Trophoblast cell (in vitro differentiated cells and primary cell): ENCODE results near the gene TEKT1.

ENCODE experiments used
- DNase-seq, 2 donors: peaks; one replicate each; pipeline ENCODE4 v3.0.0-alpha.2; 2016
- H2AFZ ChIP-seq: 2 replicates; pipeline ENCODE4 v1.6.1; 2013; ENCODE audit warnings: low read length, moderate library complexity, mild to moderate bottlenecking; ENCODE audit not compliant: insufficient read depth, poor library complexity
- H2AK5ac ChIP-seq: 2 replicates; pipeline ENCODE4 v1.6.1; 2013; ENCODE audit warnings: mild to moderate bottlenecking, low read length
- H2BK120ac ChIP-seq: 2 replicates; pipeline ENCODE4 v1.6.1; 2013; ENCODE audit warnings: low read length, mild to moderate bottlenecking, moderate library complexity; ENCODE audit not compliant: insufficient read depth, poor library complexity
- H2BK12ac ChIP-seq: 2 replicates; pipeline ENCODE4 v1.6.1; 2013; ENCODE audit warnings: mild to moderate bottlenecking, low read length, moderate library complexity
- H2BK5ac ChIP-seq: 2 replicates; pipeline ENCODE4 v1.6.1; 2013; ENCODE audit warnings: low read length, low read depth, moderate library complexity, mild to moderate bottlenecking; ENCODE audit not compliant: poor library complexity
- H3K14ac ChIP-seq: 2 replicates; pipeline ENCODE4 v1.6.1; 2013; ENCODE audit warnings: mild to moderate bottlenecking, low read length
- H3K18ac ChIP-seq: 2 replicates; pipeline ENCODE4 v1.6.1; 2013; ENCODE audit warnings: mild to moderate bottlenecking, low read length
- H3K23ac ChIP-seq: 2 replicates; pipeline ENCODE4 v1.6.1; 2013; ENCODE audit warnings: low read length
- H3K27ac ChIP-seq: 2 replicates; pipeline ENCODE4 v1.5.1; 2013; ENCODE audit warnings: low read depth, mild to moderate bottlenecking, inconsistent platforms, low read length, moderate library complexity
- H3K27me3 ChIP-seq: 2 replicates; pipeline ENCODE4 v1.6.1; 2013; ENCODE audit warnings: inconsistent platforms, mild to moderate bottlenecking, low read length, moderate library complexity; ENCODE audit not compliant: insufficient read depth
- H3K36me3 ChIP-seq, 2 experiments: 1 replicate in 1 of 2; 2 replicates in 1 of 2; pipeline ENCODE4 v1.6.1; 2013; ENCODE audit warnings: low read length in 2 of 2, mild to moderate bottlenecking in 2 of 2, moderate library complexity in 1 of 2; ENCODE audit not compliant: insufficient read depth in 2 of 2, control insufficient read depth in 1 of 2
- H3K4ac ChIP-seq: 2 replicates; pipeline ENCODE4 v1.6.1; 2013; ENCODE audit warnings: low read depth, mild to moderate bottlenecking, low read length, moderate library complexity
- H3K4me1 ChIP-seq, 2 experiments: 1 replicate in 1 of 2; 2 replicates in 1 of 2; pipeline ENCODE4 v1.6.1; 2013; ENCODE audit warnings: low read length in 2 of 2, mild to moderate bottlenecking in 2 of 2, moderate library complexity in 1 of 2; ENCODE audit not compliant: insufficient read depth in 2 of 2, control insufficient read depth in 1 of 2
- H3K4me2 ChIP-seq: 2 replicates; pipeline ENCODE4 v1.6.1; 2013; ENCODE audit warnings: inconsistent platforms, mild to moderate bottlenecking, low read length, moderate library complexity
- H3K4me3 ChIP-seq: 2 replicates; pipeline ENCODE4 v1.5.1; 2013; ENCODE audit warnings: mild to moderate bottlenecking, low read depth, low read length, inconsistent platforms
- H3K79me1 ChIP-seq: one replicate; pipeline ENCODE4 v1.6.1; 2013; ENCODE audit warnings: low read length
- H3K79me2 ChIP-seq: 2 replicates; pipeline ENCODE4 v1.6.1; 2013; ENCODE audit warnings: low read length, mild to moderate bottlenecking; ENCODE audit not compliant: control insufficient read depth, insufficient read depth, poor library complexity
- H3K9ac ChIP-seq: 2 replicates; pipeline ENCODE4 v1.6.1; 2013; ENCODE audit warnings: mild to moderate bottlenecking, low read length
- H3K9me3 ChIP-seq: 2 replicates; pipeline ENCODE4 v1.6.1; 2013; ENCODE audit warnings: low read depth, mild to moderate bottlenecking, control low read depth, inconsistent platforms, low read length; ENCODE audit not compliant: insufficient read depth
- H4K12ac ChIP-seq: 2 replicates; pipeline ENCODE4 v1.6.1; 2013; ENCODE audit warnings: low read depth, mild to moderate bottlenecking, low read length, moderate library complexity
- H4K8ac ChIP-seq: 2 replicates; pipeline ENCODE4 v1.6.1; 2013; ENCODE audit warnings: low read depth, mild to moderate bottlenecking, low read length, moderate library complexity
- H4K91ac ChIP-seq: one replicate; pipeline ENCODE4 v1.6.1; 2013; ENCODE audit warnings: low read depth, mild to moderate bottlenecking, low read length, moderate library complexity
- WGBS: extraction: QIAGEN DNeasy Blood & Tissue Kit; methylation state at CpG from one replicate; pipeline ENCODE4 v1.1.7; 2013; ENCODE audit warnings: missing lambda C conversion rate; ENCODE audit not compliant: insufficient read length, insufficient coverage; ENCODE audit errors: extremely low coverage; 5-methylcytosine and 5-hydroxymethylcytosine counted together

TEKT1 gene

DNA sequence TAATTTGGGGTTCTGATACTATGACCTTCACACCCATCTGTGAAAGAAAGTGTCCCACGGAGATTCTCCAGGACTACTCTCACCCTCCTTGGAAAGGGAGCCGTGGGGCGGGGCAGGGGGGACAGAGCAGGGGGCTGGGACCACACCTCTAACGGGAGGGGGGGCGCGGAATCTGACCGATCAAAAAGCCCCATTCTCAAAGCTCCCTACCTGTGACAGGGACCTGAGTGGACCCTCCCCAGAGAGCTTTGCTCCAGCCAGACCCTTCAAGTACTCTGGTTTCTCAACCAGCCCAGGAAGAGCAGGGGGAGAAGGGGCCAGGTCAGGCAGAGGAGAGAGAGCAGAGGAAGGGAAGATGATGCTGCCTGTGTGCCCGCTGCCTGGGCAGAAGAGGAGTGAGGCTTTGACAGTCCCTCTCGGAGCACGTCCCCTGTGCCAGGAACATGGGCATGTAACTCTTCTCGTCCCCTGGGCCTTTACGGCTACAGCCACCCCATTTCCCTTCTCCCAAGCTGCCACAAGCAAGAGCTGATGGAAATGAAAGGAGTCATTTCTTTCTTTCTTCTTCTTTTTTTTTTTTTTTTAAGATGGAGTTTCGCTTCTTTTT lies 75.0 kb downstream of the TEKT1 start:
- Histone ChIP-seq H3K9ac (no peak overlapping the region), H3K4me1 (peaks cover 12 to 19% of the 10 kb centered on the region in 2 experiments), H3K9me3 (peaks cover 2% of the 10 kb centered on the region), H2BK12ac (peak overlapping the region; percentile 12), H3K4me2 (no peak overlapping the region), H3K36me3 (no peaks in the 10 kb centered on the region), H3K18ac (no peak overlapping the region), H3K14ac (no peak overlapping the region), H2AFZ (no peak overlapping the region), H2AK5ac (no peak overlapping the region), H2BK120ac (no peak overlapping the region), H4K12ac (no peak overlapping the region), H2BK5ac (no peak overlapping the region), H3K79me2 (peaks cover 2% of the 10 kb centered on the region), H3K27ac (no peak overlapping the region), H3K4me3 (no peak overlapping the region), H3K4ac (no peak overlapping the region), H4K8ac (no peak overlapping the region), H4K91ac (no peak overlapping the region), H3K79me1 (peaks cover 20% of the 10 kb centered on the region), H3K27me3 (peaks cover 3% of the 10 kb centered on the region), H3K23ac (no peak overlapping the region)
- WGBS = no CpG with 5 or more reads among the region's 13 CpGs
- DNase-seq = no peak

DNA sequence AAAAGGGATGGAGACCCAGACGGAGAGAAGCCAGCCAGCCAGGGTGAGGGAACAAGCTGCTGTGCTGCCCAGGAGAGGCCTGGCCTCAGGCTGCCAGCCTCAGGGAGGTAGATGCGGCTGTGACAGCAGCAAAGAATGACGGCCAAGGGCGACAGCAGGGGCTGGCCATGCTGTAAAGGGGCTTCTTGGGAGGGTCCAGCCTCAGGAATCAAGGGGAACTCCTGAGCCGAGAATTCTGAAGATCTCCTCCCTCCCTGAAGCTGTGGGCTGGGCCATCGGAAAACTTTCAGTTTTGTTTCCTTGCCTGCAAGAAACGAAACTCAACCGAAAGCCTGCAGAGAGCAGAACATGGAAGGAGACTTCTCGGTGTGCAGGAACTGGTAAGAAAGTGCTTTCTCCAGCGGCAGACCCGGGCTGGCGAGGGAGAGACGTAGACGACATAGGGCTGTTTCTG lies 75.8 kb downstream of the TEKT1 start, which contains the start of gene XAF1:
Gene XAF1 (plus strand): TSS at position 316 of the 454 bp plus-strand sequence. CDS start 33 bp downstream, at position 349.
- Histone ChIP-seq H3K27ac (no peak within 1 kb of the TSS), H2AK5ac (no peak within 1 kb of the TSS), H3K4me2 (no peak within 1 kb of the TSS), H3K4me1 (peaks cover 12 to 19% of the 10 kb centered on the region in 2 experiments), H3K79me1 (peaks cover 20% of the 10 kb centered on the region), H2AFZ (no peak within 1 kb of the TSS), H4K8ac (no peak within 1 kb of the TSS), H3K4ac (no peak within 1 kb of the TSS), H4K12ac (no peak within 1 kb of the TSS), H2BK120ac (peak within 1 kb of the TSS; percentile 19), H3K4me3 (no peak within 1 kb of the TSS), H3K18ac (no peak within 1 kb of the TSS), H3K9ac (no peak within 1 kb of the TSS), H3K23ac (no peak within 1 kb of the TSS), H4K91ac (peak within 1 kb of the TSS; percentile 32), H3K79me2 (peaks cover 2% of the 10 kb centered on the region), H3K14ac (peak within 1 kb of the TSS; percentile 6), H2BK5ac (no peak within 1 kb of the TSS), H2BK12ac (peak within 1 kb of the TSS; percentile 67), H3K9me3 (peaks cover 2% of the 10 kb centered on the region), H3K36me3 (no peaks in the 10 kb centered on the region), H3K27me3 (peaks cover 3% of the 10 kb centered on the region)
- DNase-seq = peak in 1 of 2 donors; percentile 35
- no CpG with 5 or more reads among the region's 14 CpGs for WGBS

- Histone ChIP-seq H3K27me3 (peaks cover 3% of the 10 kb centered on the region), H2BK120ac (no peak overlapping the region), H2BK12ac (no peak overlapping the region), H3K14ac (peak overlapping the region; percentile 6), H3K79me1 (peaks cover 20% of the 10 kb centered on the region), H3K23ac (no peak overlapping the region), H3K4ac (no peak overlapping the region), H3K4me3 (no peak overlapping the region), H2AK5ac (no peak overlapping the region), H4K91ac (peak overlapping the region; percentile 20), H3K9ac (no peak overlapping the region), H4K8ac (no peak overlapping the region), H3K4me1 (peaks cover 12 to 19% of the 10 kb centered on the region in 2 experiments), H2AFZ (no peak overlapping the region), H3K79me2 (peaks cover 2% of the 10 kb centered on the region), H3K4me2 (no peak overlapping the region), H3K18ac (no peak overlapping the region), H3K27ac (no peak overlapping the region), H3K36me3 (no peaks in the 10 kb centered on the region), H3K9me3 (peaks cover 2% of the 10 kb centered on the region), H4K12ac (no peak overlapping the region), H2BK5ac (no peak overlapping the region)
- WGBS = no CpG with 5 or more reads among the region's 5 CpGs
- DNase-seq = no peak
Observed at GRCh38 chr17:6755281-6755680, 76.2 kb downstream of the TEKT1 start.

DNA sequence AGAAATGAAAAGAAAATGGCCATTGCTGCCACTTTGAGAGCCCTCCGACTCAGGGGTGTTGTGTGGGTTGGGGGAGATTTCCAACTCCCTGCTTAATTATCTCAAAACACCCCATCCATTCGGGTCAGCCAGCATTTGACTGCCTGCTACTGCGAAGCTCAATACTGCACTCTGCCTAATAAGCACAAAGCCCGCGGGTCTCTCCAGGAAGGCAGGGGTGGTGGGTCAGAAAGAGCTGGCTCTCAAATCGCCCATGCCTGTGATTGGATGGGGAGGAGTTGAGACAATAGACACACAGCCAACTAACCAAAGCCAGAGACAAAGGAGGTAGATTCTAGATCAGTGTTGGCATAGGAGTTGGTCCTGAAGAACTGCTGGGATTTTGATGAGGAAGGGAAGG lies 78.0 kb downstream of the TEKT1 start:
- Histone ChIP-seq H3K36me3 (no peaks in the 10 kb centered on the region), H4K8ac (peak overlapping the region; percentile 21), H3K18ac (no peak overlapping the region), H3K79me2 (peaks cover 2% of the 10 kb centered on the region), H4K91ac (peak overlapping the region; percentile 82), H3K9me3 (no peaks in the 10 kb centered on the region), H2BK12ac (peak overlapping the region; percentile 96), H3K14ac (peak overlapping the region; percentile 60), H3K27me3 (no peaks in the 10 kb centered on the region), H3K4me2 (no peak overlapping the region), H2BK5ac (peak overlapping the region; percentile 55), H2BK120ac (peak overlapping the region; percentile 44), H4K12ac (no peak overlapping the region), H3K9ac (no peak overlapping the region), H3K79me1 (peaks cover 20% of the 10 kb centered on the region), H3K27ac (peak overlapping the region; percentile 88), H2AK5ac (peak overlapping the region; percentile 72), H3K4ac (peak overlapping the region; percentile 33), H3K4me3 (no peak overlapping the region), H3K4me1 (peaks cover 12 to 19% of the 10 kb centered on the region in 2 experiments), H3K23ac (no peak overlapping the region), H2AFZ (no peak overlapping the region)
- no peak for DNase-seq
- WGBS = no CpG with 5 or more reads among the region's 6 CpGs
